H1 (cell line): ENCODE measurements around the gene TENT5A. TPM values are rescaled to one million over a fixed set of nuclear protein-coding genes. Genes with fewer than 3 reads are reported as not detected.

ENCODE experiments used
- CTCF ChIA-PET: fragments of 300-600 bp; sonication (Branson Sonifier 250); formaldehyde crosslinking; loops from one replicate; lab custom pipeline; 2021; ENCODE audit not compliant: partially characterized antibody; lab: Charles Lee
- POLR2A ChIA-PET: fragments of 300-600 bp; sonication (Branson Sonifier 250); formaldehyde crosslinking; loops from one replicate; lab custom pipeline; 2021; ENCODE audit warnings: inconsistent platforms; ENCODE audit not compliant: partially characterized antibody; lab: Charles Lee
- DNase-seq, 2 experiments: peaks; one replicate each; pipeline versions ENCODE4 v3.0.0 to v3.0.0-alpha.2; 2010 to 2022; ENCODE audit warnings: low spot score in 2 of 2, low read depth in 1 of 2, mixed read lengths in 1 of 2
- FAIRE-seq: peaks from 2 replicates; lab custom pipeline; 2011; peaks lifted over from hg19 to GRCh38; lab: Jason Lieb, UNC
- H2AFZ ChIP-seq: 2 replicates; pipeline ENCODE4 v1.8.1; 2012; ENCODE audit warnings: low read length, inconsistent platforms
- H2AK5ac ChIP-seq: 2 replicates; pipeline ENCODE4 v1.6.1; 2013; ENCODE audit warnings: low read depth, low read length
- H2BK120ac ChIP-seq: replicated peaks from 2 replicates; pipeline ENCODE3; 2013; ENCODE audit warnings: low read depth, low read length, inconsistent platforms
- H2BK12ac ChIP-seq: 2 replicates; pipeline ENCODE4 v1.6.1; 2013; ENCODE audit warnings: low read depth, low read length
- H2BK15ac ChIP-seq: 2 replicates; pipeline ENCODE4 v1.6.1; 2013; ENCODE audit warnings: low read length
- H2BK20ac ChIP-seq: 2 replicates; pipeline ENCODE4 v1.6.1; 2013; ENCODE audit warnings: low read length
- H2BK5ac ChIP-seq: 2 replicates; pipeline ENCODE4 v1.6.1; 2013; ENCODE audit warnings: low read depth, low read length
- H3K14ac ChIP-seq: 2 replicates; pipeline ENCODE4 v1.6.1; 2013; ENCODE audit warnings: inconsistent platforms; ENCODE audit not compliant: insufficient read length
- H3K18ac ChIP-seq: 2 replicates; pipeline ENCODE4 v1.6.1; 2013; ENCODE audit warnings: low read length; ENCODE audit errors: extremely low read depth
- H3K23ac ChIP-seq: 2 replicates; pipeline ENCODE4 v1.6.1; 2013; ENCODE audit warnings: inconsistent platforms; ENCODE audit not compliant: insufficient read length
- H3K23me2 ChIP-seq: 2 replicates; pipeline ENCODE4 v1.6.1; 2013; ENCODE audit warnings: low read depth, low read length
- H3K27ac ChIP-seq: 2 replicates; pipeline ENCODE4 v1.6.1; 2011; ENCODE audit warnings: low read depth, low read length, inconsistent platforms
- H3K27me3 ChIP-seq, 4 experiments: replicated peaks in 1 of 4; 1 replicate in 1 of 4; 2 replicates in 3 of 4; pipeline versions ENCODE4 v1.6.1 to v1.8.1; 2011 to 2013; ENCODE audit warnings: low read length in 3 of 4, mild to moderate bottlenecking in 3 of 4, inconsistent platforms in 2 of 4, mixed read lengths in 2 of 4, moderate library complexity in 1 of 4; ENCODE audit not compliant: control insufficient read depth in 3 of 4, insufficient read depth in 3 of 4; ENCODE audit errors: extremely low read depth in 1 of 4
- H3K36me3 ChIP-seq, 4 experiments: 2 replicates each; pipeline versions ENCODE4 v1.6.1 to v1.8.1; 2011 to 2013; ENCODE audit warnings: mild to moderate bottlenecking in 4 of 4, low read length in 3 of 4, moderate library complexity in 2 of 4, control low read depth in 1 of 4, inconsistent platforms in 1 of 4; ENCODE audit not compliant: insufficient read depth in 4 of 4, control insufficient read depth in 2 of 4
- H3K4ac ChIP-seq: replicated peaks from 2 replicates; pipeline ENCODE3; 2013; ENCODE audit warnings: low read length, low read depth, mixed read lengths, inconsistent platforms; ENCODE audit not compliant: insufficient read length
- H3K4me1 ChIP-seq, 4 experiments: replicated peaks in 1 of 4; 1 replicate in 1 of 4; 2 replicates in 3 of 4; pipeline versions ENCODE4 v1.6.1 to v1.8.1; 2011 to 2013; ENCODE audit warnings: low read length in 3 of 4, inconsistent platforms in 2 of 4, mixed read lengths in 1 of 4; ENCODE audit not compliant: insufficient read depth in 4 of 4, control insufficient read depth in 3 of 4
- H3K4me2 ChIP-seq, 2 experiments: 2 replicates each; pipeline versions ENCODE4 v1.6.1 to v1.8.1; 2011 to 2013; ENCODE audit warnings: low read depth in 2 of 2, low read length in 2 of 2, control low read depth in 1 of 2, inconsistent platforms in 1 of 2, mild to moderate bottlenecking in 1 of 2; ENCODE audit not compliant: insufficient read depth in 1 of 2
- H3K4me3 ChIP-seq, 4 experiments: fragments of 200-600, 300-600 bp in 1 of 4; sonication (generic), shearing (Covaris generic), sonication (Bioruptor Twin) in 1 of 4; 2 replicates each; pipeline versions ENCODE4 v1.5.1 to v1.8.1; 2011 to 2016; ENCODE audit warnings: low read length in 4 of 4, low read depth in 3 of 4, control low read depth in 2 of 4, inconsistent platforms in 2 of 4, mild to moderate bottlenecking in 2 of 4, mixed read lengths in 1 of 4, moderate library complexity in 1 of 4; ENCODE audit not compliant: insufficient read depth in 2 of 4; ENCODE audit errors: extremely low read depth in 1 of 4
- H3K56ac ChIP-seq: replicated peaks from 2 replicates; pipeline ENCODE3; 2013; ENCODE audit warnings: low read depth, mild to moderate bottlenecking, mixed read lengths, low read length, inconsistent platforms; ENCODE audit not compliant: insufficient read length
- H3K79me1 ChIP-seq: 2 replicates; pipeline ENCODE4 v1.6.1; 2013; ENCODE audit warnings: low read depth, low read length, control low read depth
- H3K79me2 ChIP-seq, 2 experiments: 2 replicates each; pipeline versions ENCODE4 v1.6.1 to v1.8.1; 2012 to 2013; ENCODE audit warnings: low read length in 2 of 2, mild to moderate bottlenecking in 2 of 2, inconsistent platforms in 1 of 2; ENCODE audit not compliant: insufficient read depth in 2 of 2, control insufficient read depth in 1 of 2
- H3K9ac ChIP-seq, 4 experiments: replicated peaks in 1 of 4; 1 replicate in 1 of 4; 2 replicates in 3 of 4; pipeline versions ENCODE4 v1.6.1 to v1.8.1; 2011 to 2013; ENCODE audit warnings: low read depth in 3 of 4, low read length in 3 of 4, control low read depth in 2 of 4, mild to moderate bottlenecking in 2 of 4, moderate library complexity in 2 of 4, inconsistent platforms in 1 of 4; ENCODE audit errors: extremely low read depth in 1 of 4
- H3K9me3 ChIP-seq, 2 experiments: 2 replicates each; pipeline versions ENCODE4 v1.6.1 to v1.8.1; 2012 to 2013; ENCODE audit warnings: mild to moderate bottlenecking in 2 of 2, moderate library complexity in 2 of 2, control low read depth in 1 of 2, inconsistent platforms in 1 of 2, low read depth in 1 of 2, low read length in 1 of 2, mixed read lengths in 1 of 2; ENCODE audit not compliant: insufficient read depth in 2 of 2
- H4K20me1 ChIP-seq, 2 experiments: replicated peaks in 1 of 2; 2 replicates each; pipeline versions ENCODE3 to v1.8.1; 2011 to 2013; ENCODE audit warnings: inconsistent platforms in 2 of 2, low read length in 2 of 2, mild to moderate bottlenecking in 1 of 2; ENCODE audit not compliant: insufficient read depth in 2 of 2, control insufficient read depth in 1 of 2
- H4K5ac ChIP-seq: 2 replicates; pipeline ENCODE4 v1.6.1; 2013; ENCODE audit warnings: low read length, low read depth, mixed read lengths, inconsistent platforms; ENCODE audit not compliant: insufficient read length
- H4K8ac ChIP-seq: 2 replicates; pipeline ENCODE4 v1.8.0; 2013; ENCODE audit warnings: mild to moderate bottlenecking, moderate library complexity, low read length, inconsistent platforms; ENCODE audit not compliant: insufficient read depth; ENCODE audit errors: extremely low read depth
- H4K91ac ChIP-seq: replicated peaks from 2 replicates; pipeline ENCODE3; 2013; ENCODE audit warnings: low read length, mixed read lengths, inconsistent platforms; ENCODE audit not compliant: insufficient read length
- BACH1 ChIP-seq: IDR thresholded peaks from 2 replicates; pipeline ENCODE4 v1.6.1; 2012; ENCODE audit warnings: low read length, improper control_type of control experiment
- BCL11A ChIP-seq, 2 experiments: IDR thresholded peaks; one replicate each; pipeline ENCODE4 v1.6.1; 2011; ENCODE audit warnings: low read depth in 2 of 2, low read length in 2 of 2, mild to moderate bottlenecking in 2 of 2
- MAX ChIP-seq: IDR thresholded peaks from 2 replicates; pipeline ENCODE4 v1.6.1; 2012; ENCODE audit warnings: inconsistent platforms
- SIRT6 ChIP-seq: IDR thresholded peaks from one replicate; pipeline ENCODE4 v1.7.1; 2012; ENCODE audit warnings: low read length, inconsistent platforms
- WGBS, 2 experiments: shearing (Covaris generic) in 1 of 2; methylation state at CpG; one replicate each; pipeline versions ENCODE4 v1.1.6 to v1.1.7; 2013 to 2015; ENCODE audit warnings: low lambda C conversion rate in 2 of 2, mixed read lengths in 2 of 2, inconsistent platforms in 1 of 2, low coverage in 1 of 2, missing lambda C conversion rate in 1 of 2; ENCODE audit not compliant: insufficient replicate concordance in 2 of 2, insufficient coverage in 1 of 2, insufficient read length in 1 of 2; ENCODE audit errors: extremely low coverage in 1 of 2, missing lambda C conversion rate in 1 of 2; 5-methylcytosine and 5-hydroxymethylcytosine counted together
- polyA plus RNA-seq, 7 experiments: library from polyadenylated mRNA; depleted of rRNA in 3 of 7; stranded (reverse) in 5 of 7; unstranded in 2 of 7; fragments of >200 nt in 5 of 7; fragments of 200-250 nt in 2 of 7; gene quantifications; 1 replicate in 5 of 7; 2 replicates in 1 of 7; 4 replicates in 1 of 7; pipeline versions ENCODE4 v1.2.1 to v1.2.3, GENCODE V29; 2011 to 2013; ENCODE audit warnings: missing spikeins in 2 of 7, mixed read lengths in 2 of 7
- total RNA-seq: library from RNA; stranded (reverse); fragmentation: NEBNext Ultra II Directional; extraction: Animal tissue kit (Norgen Biotek cat#: 25700); gene quantifications from 2 replicates; pipeline ENCODE4 v1.2.1, GENCODE V29; 2021

TENT5A gene
- total and polyA plus RNA-seq, 2 of the 8 experiments (the other 6 are each of a cell fraction or from before 2014, with no cell fraction given): 0.91 to 2.9 TPM

GRCh38 chr6:81754906-81755305 is 2.4 kb upstream of the TENT5A start:
- no peak overlapping the region for H3K18ac ChIP-seq
- H3K36me3 ChIP-seq: no peaks in the 10 kb centered on the region
- CTCF ChIA-PET: interaction anchor here (4.4 kb wide), 1 partner anchor 9 kb away, joined by 20 read pairs; no protein-coding TSS in a partner anchor
- no peaks in the 10 kb centered on the region for H3K9me3 ChIP-seq
- 93% methylated on average over 6 of the region's 6 CpGs; no CpG with 5 or more reads in 1 of the 2 experiments for WGBS, 2 experiments
- no peak overlapping the region for H2BK12ac ChIP-seq
- H3K79me2 ChIP-seq: no peaks in the 10 kb centered on the region
- no peak overlapping the region for H2BK120ac ChIP-seq
- no peak for DNase-seq
- no peak overlapping the region for H3K14ac ChIP-seq
- peaks cover 12% of the 10 kb centered on the region for H3K23me2 ChIP-seq
- H3K4me1 ChIP-seq: peaks cover 2 to 6% (median 4%) of the 10 kb centered on the region in 4 experiments; a peak in 4 of 7 replicates
- no peak overlapping the region for H2BK5ac ChIP-seq
- H4K91ac ChIP-seq: no peak overlapping the region
- no peak overlapping the region for H4K8ac ChIP-seq
- no peak overlapping the region for H3K56ac ChIP-seq
- no peaks in the 10 kb centered on the region for H4K20me1 ChIP-seq
- H3K79me1 ChIP-seq: no peaks in the 10 kb centered on the region
- no peak overlapping the region for H3K23ac ChIP-seq
- H4K5ac ChIP-seq: no peak overlapping the region
- POLR2A ChIA-PET: no interaction called here
- no peak overlapping the region for H2BK15ac ChIP-seq
- H3K4me3 ChIP-seq: no peak overlapping the region
- FAIRE-seq: no peak
- no peak overlapping the region for H2BK20ac ChIP-seq
- TF ChIP-seq BACH1: no peak
- no peak for TF ChIP-seq BCL11A (IDR thresholded peaks at IDR 0.05; ENCODE audit: low read depth in 2 of 2, low read length in 2 of 2)
- no peak for TF ChIP-seq MAX
- TF ChIP-seq SIRT6: no peak
- TF ChIP-seq, all 59 proteins: peak for 0
- Histone ChIP-seq H3K4me2 (no peak overlapping the region; a peak in 1 of 4 replicates), H3K4ac (no peak overlapping the region), H3K9ac (no peak overlapping the region), H2AK5ac (no peak overlapping the region), H2AFZ (no peak overlapping the region), H3K27ac (no peak overlapping the region), H3K27me3 (peaks cover 0 to 24% (median 10%) of the 10 kb centered on the region in 4 experiments; a peak in 5 of 7 replicates)
